ENCODE data around the gene CRTC3. TPM values are rescaled to one million over a fixed set of nuclear protein-coding genes. Genes with fewer than 3 reads are reported as not detected.

CRTC3 gene
- total and polyA plus RNA-seq, 4 donors = 5.1 to 16.8 (median 7.6) TPM

- 87% methylated on average over 5 of the region's 5 CpGs for WGBS
- H3K4me1 ChIP-seq (ENCODE audit: control insufficient read depth in 4 of 4, insufficient read depth in 4 of 4, low read length in 3 of 4) = peaks cover 5 to 17% (median 11%) of the 10 kb centered on the region in 4 donors
- no peak overlapping the region for H3K4me3 ChIP-seq (ENCODE audit: low read depth in 1 of 3, low read length in 3 of 3)
- H3K27me3 ChIP-seq (ENCODE audit: control insufficient read depth in 4 of 4, insufficient read depth in 4 of 4, low read length in 3 of 4) = no peaks in the 10 kb centered on the region
- no peak overlapping the region for H3K27ac ChIP-seq (ENCODE audit: low read depth in 1 of 2, low read length in 2 of 2)
- no peaks in the 10 kb centered on the region for H3K9me3 ChIP-seq (ENCODE audit: control insufficient read depth in 4 of 4, low read length in 3 of 4)
- TF ChIP-seq YY1 (IDR thresholded peaks at IDR 0.05) (no peak), HNF4G (IDR thresholded peaks at IDR 0.05) (no peak), TAF1 (conservative IDR thresholded peaks at IDR 0.05) (no peak), JUND (IDR thresholded peaks at IDR 0.05) (no peak)
- TF ChIP-seq, protein P1, sequence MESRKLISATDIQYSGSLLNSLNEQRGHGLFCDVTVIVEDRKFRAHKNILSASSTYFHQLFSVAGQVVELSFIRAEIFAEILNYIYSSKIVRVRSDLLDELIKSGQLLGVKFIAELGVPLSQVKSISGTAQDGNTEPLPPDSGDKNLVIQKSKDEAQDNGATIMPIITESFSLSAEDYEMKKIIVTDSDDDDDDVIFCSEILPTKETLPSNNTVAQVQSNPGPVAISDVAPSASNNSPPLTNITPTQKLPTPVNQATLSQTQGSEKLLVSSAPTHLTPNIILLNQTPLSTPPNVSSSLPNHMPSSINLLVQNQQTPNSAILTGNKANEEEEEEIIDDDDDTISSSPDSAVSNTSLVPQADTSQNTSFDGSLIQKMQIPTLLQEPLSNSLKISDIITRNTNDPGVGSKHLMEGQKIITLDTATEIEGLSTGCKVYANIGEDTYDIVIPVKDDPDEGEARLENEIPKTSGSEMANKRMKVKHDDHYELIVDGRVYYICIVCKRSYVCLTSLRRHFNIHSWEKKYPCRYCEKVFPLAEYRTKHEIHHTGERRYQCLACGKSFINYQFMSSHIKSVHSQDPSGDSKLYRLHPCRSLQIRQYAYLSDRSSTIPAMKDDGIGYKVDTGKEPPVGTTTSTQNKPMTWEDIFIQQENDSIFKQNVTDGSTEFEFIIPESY (IDR thresholded peaks at IDR 0.05) = no peak
- no peak overlapping the region for H3K9ac ChIP-seq (ENCODE audit: low read depth in 1 of 2, low read length in 2 of 2)
- no peaks in the 10 kb centered on the region for H3K36me3 ChIP-seq (ENCODE audit: control insufficient read depth in 4 of 4, insufficient read depth in 3 of 4, low read depth in 1 of 4, low read length in 3 of 4)
- no peak for DNase-seq (ENCODE audit: low spot score)
Measured at GRCh38 chr15:90583471-90584252, 53.9 kb downstream of the CRTC3 start.

- WGBS = 55% methylated on average over 6 of the region's 6 CpGs
- no peak for DNase-seq (ENCODE audit: low spot score)
- no peaks in the 10 kb centered on the region for H3K9me3 ChIP-seq (ENCODE audit: control insufficient read depth in 4 of 4, low read length in 3 of 4)
- H3K9ac ChIP-seq (ENCODE audit: low read depth in 1 of 2, low read length in 2 of 2) = no peak overlapping the region
- H3K36me3 ChIP-seq (ENCODE audit: control insufficient read depth in 4 of 4, insufficient read depth in 3 of 4, low read depth in 1 of 4, low read length in 3 of 4) = no peaks in the 10 kb centered on the region
- no peak overlapping the region for H3K4me3 ChIP-seq (ENCODE audit: low read depth in 1 of 3, low read length in 3 of 3)
- peaks cover 4 to 16% (median 9%) of the 10 kb centered on the region in 4 donors for H3K4me1 ChIP-seq (ENCODE audit: control insufficient read depth in 4 of 4, insufficient read depth in 4 of 4, low read length in 3 of 4)
- no peaks in the 10 kb centered on the region for H3K27me3 ChIP-seq (ENCODE audit: control insufficient read depth in 4 of 4, insufficient read depth in 4 of 4, low read length in 3 of 4)
- H3K27ac ChIP-seq (ENCODE audit: low read depth in 1 of 2, low read length in 2 of 2) = no peak overlapping the region
- no peak for TF ChIP-seq SP1 (IDR thresholded peaks at IDR 0.05)
- no peak for TF ChIP-seq RAD21 (IDR thresholded peaks at IDR 0.05)
- no peak for TF ChIP-seq EGR1 (IDR thresholded peaks at IDR 0.05; ENCODE audit: low read depth in 2 of 2)
- no peak for TF ChIP-seq REST (IDR thresholded peaks at IDR 0.05)
- TF ChIP-seq, protein P2, sequence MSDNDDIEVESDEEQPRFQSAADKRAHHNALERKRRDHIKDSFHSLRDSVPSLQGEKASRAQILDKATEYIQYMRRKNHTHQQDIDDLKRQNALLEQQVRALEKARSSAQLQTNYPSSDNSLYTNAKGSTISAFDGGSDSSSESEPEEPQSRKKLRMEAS (IDR thresholded peaks at IDR 0.05) = no peak
- TF ChIP-seq HNF4A (conservative IDR thresholded peaks at IDR 0.05) = no peak
- TF ChIP-seq HNF4G (IDR thresholded peaks at IDR 0.05) = no peak
Measured at GRCh38 chr15:90584841-90585240, 55.1 kb downstream of the CRTC3 start.

DNA sequence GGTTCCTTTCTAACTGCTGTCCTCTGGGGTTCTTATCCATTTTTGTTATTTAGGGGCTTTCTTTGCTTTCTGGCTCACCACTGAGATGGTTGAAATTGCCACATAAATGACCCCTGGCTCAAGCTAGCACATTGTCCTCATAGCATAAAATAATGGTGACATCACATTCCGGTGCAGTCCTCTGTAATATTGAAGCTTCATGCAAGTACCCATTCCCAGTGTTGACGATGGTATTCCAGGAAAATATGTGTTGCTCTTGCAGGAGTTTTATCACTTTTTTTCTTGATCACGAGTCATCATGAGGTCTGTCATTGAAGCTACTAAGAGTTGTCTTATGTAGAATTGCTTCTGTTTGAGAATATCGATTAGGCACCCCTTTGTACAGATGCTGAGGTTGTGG is 56.1 kb downstream of the CRTC3 start:
- Histone ChIP-seq H3K4me3 (ENCODE audit: low read depth in 1 of 3, low read length in 3 of 3) (no peak overlapping the region), H3K27ac (ENCODE audit: low read depth in 1 of 2, low read length in 2 of 2) (no peak overlapping the region), H3K9ac (ENCODE audit: low read depth in 1 of 2, low read length in 2 of 2) (no peak overlapping the region), H3K36me3 (ENCODE audit: control insufficient read depth in 4 of 4, insufficient read depth in 3 of 4, low read depth in 1 of 4, low read length in 3 of 4) (no peaks in the 10 kb centered on the region), H3K9me3 (ENCODE audit: control insufficient read depth in 4 of 4, low read length in 3 of 4) (no peaks in the 10 kb centered on the region), H3K27me3 (ENCODE audit: control insufficient read depth in 4 of 4, insufficient read depth in 4 of 4, low read length in 3 of 4) (no peaks in the 10 kb centered on the region), H3K4me1 (ENCODE audit: control insufficient read depth in 4 of 4, insufficient read depth in 4 of 4, low read length in 3 of 4) (peaks cover 0 to 11% (median 5%) of the 10 kb centered on the region in 4 donors)
- WGBS = 56% methylated on average over 4 of the region's 4 CpGs
- DNase-seq (ENCODE audit: low spot score) = no peak
- TF ChIP-seq HNF4A (conservative IDR thresholded peaks at IDR 0.05) (no peak), YY1 (IDR thresholded peaks at IDR 0.05) (no peak), ATF3 (IDR thresholded peaks at IDR 0.05) (no peak), TAF1 (conservative IDR thresholded peaks at IDR 0.05) (no peak), REST (IDR thresholded peaks at IDR 0.05) (no peak), FOXA1 (IDR thresholded peaks at IDR 0.05) (no peak), FOXA2 (IDR thresholded peaks at IDR 0.05) (no peak)
- TF ChIP-seq, protein P2 (IDR thresholded peaks at IDR 0.05) = no peak
